Stimulated activated memory B cell treated with anti-CD40 and anti-IgM and Interleukin-4, amounts not matched to agents 10 μg/mL and 1 μg/mL and 100 μg/mL, for 72 hours (primary cell): ENCODE data around the gene PDE2A.

ENCODE experiments used
- ATAC-seq: fragments of 150-1000 bp; cut with Tn5 transposase; 2 replicates; pipeline ENCODE4 v1.10.0; 2021
- H3K27ac Mint-ChIP-seq: one replicate; pipeline ENCODE4 v1.8.0; 2022; ENCODE audit warnings: mild to moderate bottlenecking, mixed read lengths
- H3K27me3 Mint-ChIP-seq: one replicate; pipeline ENCODE4 v1.8.0; 2022; ENCODE audit warnings: mixed read lengths
- H3K36me3 Mint-ChIP-seq: one replicate; pipeline ENCODE4 v1.8.0; 2022; ENCODE audit warnings: mixed read lengths
- H3K4me1 Mint-ChIP-seq: one replicate; pipeline ENCODE4 v1.8.0; 2022; ENCODE audit warnings: mixed read lengths
- H3K4me3 Mint-ChIP-seq: one replicate; pipeline ENCODE4 v1.8.0; 2022; ENCODE audit warnings: mild to moderate bottlenecking, moderate library complexity, mixed read lengths
- H3K9me3 Mint-ChIP-seq: one replicate; pipeline ENCODE4 v1.8.0; 2022; ENCODE audit warnings: mixed read lengths

Gene PDE2A

GRCh38 chr11:72710278-72710677 lies 36.1 kb upstream of the PDE2A start:
- Mint-ChIP-seq H3K36me3 (peaks cover 77% of the 10 kb centered on the region), H3K9me3 (no peaks in the 10 kb centered on the region), H3K27ac (peak overlapping the region; percentile 12), H3K27me3 (no peaks in the 10 kb centered on the region), H3K4me3 (no peak overlapping the region), H3K4me1 (peaks cover 45% of the 10 kb centered on the region)
- ATAC-seq = no peak

GRCh38 chr11:72709478-72710238 lies 35.4 kb upstream of the PDE2A start:
- no peaks in the 10 kb centered on the region for H3K27me3 Mint-ChIP-seq
- H3K36me3 Mint-ChIP-seq = peaks cover 77% of the 10 kb centered on the region
- H3K27ac Mint-ChIP-seq = no peak overlapping the region
- H3K4me3 Mint-ChIP-seq = no peak overlapping the region
- no peaks in the 10 kb centered on the region for H3K9me3 Mint-ChIP-seq
- ATAC-seq = peak; percentile 27
- H3K4me1 Mint-ChIP-seq = peaks cover 45% of the 10 kb centered on the region

GRCh38 chr11:72707032-72707431 lies 32.8 kb upstream of the PDE2A start:
- Mint-ChIP-seq H3K4me1 (peaks cover 41% of the 10 kb centered on the region), H3K27ac (peak overlapping the region; percentile 57), H3K9me3 (no peaks in the 10 kb centered on the region)

GRCh38 chr11:72706579-72706978 lies 32.4 kb upstream of the PDE2A start:
- Mint-ChIP-seq H3K4me1 (peaks cover 41% of the 10 kb centered on the region), H3K27ac (peak overlapping the region; percentile 57), H3K9me3 (no peaks in the 10 kb centered on the region), H3K4me3 (no peak overlapping the region), H3K36me3 (peaks cover 78% of the 10 kb centered on the region), H3K27me3 (no peaks in the 10 kb centered on the region)
- ATAC-seq = no peak

More at GRCh38 chr11:72707032-72707431, 32.8 kb upstream of the PDE2A start:
- H3K36me3 Mint-ChIP-seq = peaks cover 73% of the 10 kb centered on the region
- no peak for ATAC-seq
- no peaks in the 10 kb centered on the region for H3K27me3 Mint-ChIP-seq
- no peak overlapping the region for H3K4me3 Mint-ChIP-seq

GRCh38 chr11:72705442-72706365 lies 31.5 kb upstream of the PDE2A start:
- no peaks in the 10 kb centered on the region for H3K9me3 Mint-ChIP-seq
- H3K36me3 Mint-ChIP-seq = peaks cover 79% of the 10 kb centered on the region
- H3K27ac Mint-ChIP-seq = peak overlapping the region; percentile 57
- no peak for ATAC-seq
- peaks cover 36% of the 10 kb centered on the region for H3K4me1 Mint-ChIP-seq
- H3K4me3 Mint-ChIP-seq = no peak overlapping the region
- H3K27me3 Mint-ChIP-seq = no peaks in the 10 kb centered on the region

GRCh38 chr11:72704783-72705265 lies 30.6 kb upstream of the PDE2A start:
- H3K27me3 Mint-ChIP-seq = no peaks in the 10 kb centered on the region
- H3K9me3 Mint-ChIP-seq = no peaks in the 10 kb centered on the region
- peaks cover 80% of the 10 kb centered on the region for H3K36me3 Mint-ChIP-seq
- no peak for ATAC-seq
- peaks cover 34% of the 10 kb centered on the region for H3K4me1 Mint-ChIP-seq
- H3K27ac Mint-ChIP-seq = no peak overlapping the region
- no peak overlapping the region for H3K4me3 Mint-ChIP-seq

GRCh38 chr11:72704028-72704782 lies 30.0 kb upstream of the PDE2A start:
- Mint-ChIP-seq H3K27me3 (no peaks in the 10 kb centered on the region), H3K9me3 (no peaks in the 10 kb centered on the region), H3K27ac (no peak overlapping the region), H3K36me3 (peaks cover 80% of the 10 kb centered on the region), H3K4me1 (peaks cover 28% of the 10 kb centered on the region), H3K4me3 (no peak overlapping the region)
- no peak for ATAC-seq

- Mint-ChIP-seq H3K4me1 (peaks cover 25% of the 10 kb centered on the region), H3K9me3 (no peaks in the 10 kb centered on the region), H3K27ac (no peak overlapping the region), H3K27me3 (no peaks in the 10 kb centered on the region), H3K4me3 (no peak overlapping the region), H3K36me3 (peaks cover 80% of the 10 kb centered on the region)
- no peak for ATAC-seq
These were observed 29.2 kb upstream of the PDE2A start for GRCh38 chr11:72703267-72704008.

- no peak for ATAC-seq
- Mint-ChIP-seq H3K27me3 (no peaks in the 10 kb centered on the region), H3K4me1 (peaks cover 21% of the 10 kb centered on the region), H3K27ac (no peak overlapping the region), H3K9me3 (no peaks in the 10 kb centered on the region), H3K36me3 (peaks cover 79% of the 10 kb centered on the region), H3K4me3 (no peak overlapping the region)
These were observed 28.5 kb upstream of the PDE2A start for GRCh38 chr11:72702577-72703241.

GRCh38 chr11:72702096-72702495 lies 27.9 kb upstream of the PDE2A start:
- H3K4me3 Mint-ChIP-seq = no peak overlapping the region
- H3K36me3 Mint-ChIP-seq = peaks cover 73% of the 10 kb centered on the region
- H3K9me3 Mint-ChIP-seq = no peaks in the 10 kb centered on the region
- no peak for ATAC-seq
- peak overlapping the region; percentile 21 for H3K27ac Mint-ChIP-seq
- peaks cover 16% of the 10 kb centered on the region for H3K4me1 Mint-ChIP-seq
- no peaks in the 10 kb centered on the region for H3K27me3 Mint-ChIP-seq

- Mint-ChIP-seq H3K27ac (peak overlapping the region; percentile 21), H3K36me3 (peaks cover 67% of the 10 kb centered on the region)
These were observed 27.2 kb upstream of the PDE2A start for GRCh38 chr11:72701466-72701865.

GRCh38 chr11:72700146-72700545 lies 25.9 kb upstream of the PDE2A start:
- Mint-ChIP-seq H3K36me3 (peaks cover 60% of the 10 kb centered on the region), H3K4me3 (no peak overlapping the region), H3K27ac (peak overlapping the region; percentile 64), H3K9me3 (no peaks in the 10 kb centered on the region), H3K27me3 (no peaks in the 10 kb centered on the region), H3K4me1 (peaks cover 4% of the 10 kb centered on the region)
- ATAC-seq = no peak

More at GRCh38 chr11:72701466-72701865, 27.2 kb upstream of the PDE2A start:
- Mint-ChIP-seq H3K27me3 (no peaks in the 10 kb centered on the region), H3K4me1 (peaks cover 15% of the 10 kb centered on the region), H3K4me3 (no peak overlapping the region), H3K9me3 (no peaks in the 10 kb centered on the region)
- no peak for ATAC-seq

- H3K27ac Mint-ChIP-seq = no peak overlapping the region
- ATAC-seq = no peak
- H3K36me3 Mint-ChIP-seq = peaks cover 67% of the 10 kb centered on the region
These were observed 23.6 kb upstream of the PDE2A start for GRCh38 chr11:72697814-72698213.

More at GRCh38 chr11:72697814-72698213, 23.6 kb upstream of the PDE2A start:
- H3K9me3 Mint-ChIP-seq = no peaks in the 10 kb centered on the region
- H3K4me3 Mint-ChIP-seq = no peak overlapping the region
- H3K4me1 Mint-ChIP-seq = no peaks in the 10 kb centered on the region
- no peaks in the 10 kb centered on the region for H3K27me3 Mint-ChIP-seq
